H7 (cell line): Measurements from ENCODE around the gene MT1A. TPM values are rescaled to one million over a fixed set of nuclear protein-coding genes. Genes with fewer than 3 reads are reported as not detected.
A peak's percentile ranks its signal among the peaks of the same experiment; 100 is the strongest.

Source experiments
- DNase-seq: peaks from one replicate; pipeline ENCODE4 v3.0.0; 2012
- H3K27me3 ChIP-seq: 2 replicates; pipeline ENCODE4 v1.6.0; 2011; ENCODE audit warnings: mild to moderate bottlenecking, low read length; ENCODE audit not compliant: control insufficient read depth, insufficient read depth
- H3K36me3 ChIP-seq: replicated peaks from 2 replicates; pipeline ENCODE4 v1.5.1; 2011; ENCODE audit warnings: low read length; ENCODE audit not compliant: control insufficient read depth, insufficient read depth
- H3K4me3 ChIP-seq: 2 replicates; pipeline ENCODE4 v1.5.1; 2011; ENCODE audit warnings: low read depth, mild to moderate bottlenecking, control low read depth, low read length, moderate library complexity; ENCODE audit not compliant: insufficient read depth
- total RNA-seq: library from RNA; depleted of rRNA; stranded (reverse); fragments of >200 nt; shearing (Covaris generic); gene quantifications from 2 replicates; pipeline ENCODE4 v1.2.3, GENCODE V29; 2014

The MT1A gene
- total RNA-seq, 1 experiment from 2014 or later, result 1.1 TPM

DNA sequence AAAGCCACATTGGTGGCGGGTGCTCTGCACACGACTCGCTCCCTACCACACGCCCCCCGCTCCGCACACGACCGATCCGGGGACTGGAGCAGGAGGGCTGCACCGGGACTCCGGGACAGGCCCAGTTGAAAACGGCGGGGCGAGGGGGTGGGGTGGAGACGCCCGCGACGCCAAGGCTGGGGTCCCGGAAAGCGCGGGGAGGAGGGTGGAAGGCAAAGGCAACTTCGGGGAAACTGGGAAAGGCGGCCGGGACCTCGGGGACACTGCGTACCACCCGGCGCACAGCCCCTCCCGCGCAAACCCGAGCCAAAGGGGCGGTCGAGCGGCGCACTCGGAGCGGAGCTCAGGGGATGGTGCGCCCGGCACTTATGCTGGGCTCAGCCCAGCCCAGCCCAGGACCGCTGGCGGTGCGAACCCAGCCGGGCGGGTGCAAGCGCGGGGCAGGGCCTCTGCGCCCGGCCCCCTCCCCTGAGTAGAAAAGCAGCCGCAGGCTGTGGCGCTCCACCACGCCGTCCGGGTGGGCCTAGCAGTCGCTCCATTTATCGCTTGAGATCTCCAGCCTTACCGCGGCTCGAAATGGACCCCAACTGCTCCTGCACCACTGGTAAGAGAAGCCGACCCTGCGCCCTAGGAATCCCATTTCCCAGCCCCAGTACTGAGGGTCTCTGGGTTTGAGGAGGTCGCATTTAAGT lies 6.2 kb upstream of the MT1A start, which contains the start of gene MT1M:
Gene MT1M, plus strand, starts transcription at position 504 of the 692 bp plus-strand sequence. Its CDS starts 73 bp downstream, at position 577.
- peak; percentile 83 for DNase-seq

DNA sequence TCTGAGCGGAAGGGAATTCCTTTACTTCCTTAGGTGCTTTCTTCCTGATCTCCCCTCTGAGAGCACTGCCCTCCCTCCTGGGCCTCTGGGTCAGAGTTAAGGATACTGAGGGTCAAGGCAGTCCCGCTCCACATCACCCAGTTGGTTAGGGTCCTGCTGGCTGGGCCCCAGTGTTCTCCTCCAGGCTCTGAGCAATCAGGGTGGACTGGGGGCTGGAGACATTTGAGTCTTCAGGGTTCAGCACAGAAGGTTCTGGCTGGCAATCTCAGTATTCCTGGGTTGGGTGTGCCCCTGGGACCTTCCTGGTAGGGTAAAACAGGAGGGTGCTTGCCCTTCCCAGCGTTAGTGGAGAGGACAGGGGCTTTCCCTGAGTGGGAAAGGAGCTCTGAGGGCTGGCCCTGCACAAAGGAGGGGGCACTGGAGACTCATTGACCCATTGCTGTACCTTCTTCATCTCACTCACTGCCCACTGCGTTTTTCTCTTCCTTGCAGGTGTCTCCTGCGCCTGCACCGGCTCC lies 5.6 kb upstream of the MT1A start:
- DNase-seq, result no peak
- Histone ChIP-seq H3K36me3 (no peaks in the 10 kb centered on the region), H3K27me3 (peaks cover 99% of the 10 kb centered on the region), H3K4me3 (peak overlapping the region; percentile 39; the same call in 1 of the 2 replicates)

More for the DNA sequence above, 6.2 kb upstream of the MT1A start, which contains the start of gene MT1M:
- no peaks in the 10 kb centered on the region for H3K36me3 ChIP-seq
- peak within 1 kb of the TSS; percentile 39 for H3K4me3 ChIP-seq
- peaks cover 95% of the 10 kb centered on the region for H3K27me3 ChIP-seq

DNA sequence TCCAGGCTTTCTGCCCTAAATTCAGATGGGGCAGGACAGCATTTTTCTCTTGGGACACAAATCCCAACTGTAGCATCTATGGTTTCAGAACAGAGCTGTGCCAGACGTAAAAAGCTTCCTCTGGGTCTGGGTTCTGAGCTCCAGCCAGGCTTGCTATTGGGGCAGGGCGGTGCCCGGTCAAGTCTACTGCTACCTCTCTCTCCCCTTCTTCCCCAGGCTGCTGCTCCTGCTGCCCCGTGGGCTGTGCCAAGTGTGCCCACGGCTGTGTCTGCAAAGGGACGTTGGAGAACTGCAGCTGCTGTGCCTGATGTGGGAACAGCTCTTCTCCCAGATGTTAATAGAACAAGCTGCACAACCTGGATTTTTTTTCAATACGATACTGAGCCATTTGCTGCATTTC lies 4.9 kb upstream of the MT1A start:
- Histone ChIP-seq H3K27me3 (peaks cover 100% of the 10 kb centered on the region), H3K36me3 (no peaks in the 10 kb centered on the region), H3K4me3 (no peak overlapping the region)
- DNase-seq, result no peak

DNA sequence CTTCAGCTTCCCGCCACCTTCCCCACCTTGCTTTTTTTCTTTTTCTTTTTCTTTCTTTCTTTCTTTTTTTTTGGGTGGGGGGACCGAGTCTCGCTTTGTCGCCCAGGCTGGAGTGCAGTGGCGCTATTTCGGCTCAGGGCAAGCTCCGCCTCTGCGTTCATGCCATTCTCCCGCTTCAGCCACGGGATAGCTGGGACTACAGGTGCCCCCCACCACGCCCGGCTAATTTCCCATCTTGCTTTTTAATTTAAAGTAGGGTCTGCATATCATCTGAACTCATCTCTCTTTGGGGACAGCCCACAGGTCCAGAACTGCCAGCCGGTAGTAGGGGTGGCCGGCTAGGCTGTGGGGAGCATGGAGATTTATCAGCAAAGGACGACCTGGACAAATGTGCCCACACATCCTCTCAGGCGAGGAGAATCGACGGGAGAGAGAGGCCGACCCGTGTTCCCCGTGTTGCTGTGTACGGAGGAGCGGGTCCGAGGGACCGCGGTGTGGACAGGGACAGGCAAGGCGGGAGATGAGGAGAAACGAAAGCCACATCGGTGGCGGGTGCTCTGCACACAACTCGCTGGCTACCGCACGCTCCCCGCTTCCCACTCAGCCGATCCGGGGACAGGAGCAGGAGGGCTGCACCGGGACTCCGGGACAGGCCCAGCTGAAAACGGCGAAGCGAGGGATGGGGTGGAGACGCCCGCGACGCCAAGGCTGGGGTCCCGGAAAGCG lies 3.6 kb upstream of the MT1A start:
- DNase-seq, result peak; percentile 62
- Histone ChIP-seq H3K27me3 (peaks cover 100% of the 10 kb centered on the region), H3K4me3 (peak overlapping the region; percentile 22; the same call in 1 of the 2 replicates), H3K36me3 (no peaks in the 10 kb centered on the region)

DNA sequence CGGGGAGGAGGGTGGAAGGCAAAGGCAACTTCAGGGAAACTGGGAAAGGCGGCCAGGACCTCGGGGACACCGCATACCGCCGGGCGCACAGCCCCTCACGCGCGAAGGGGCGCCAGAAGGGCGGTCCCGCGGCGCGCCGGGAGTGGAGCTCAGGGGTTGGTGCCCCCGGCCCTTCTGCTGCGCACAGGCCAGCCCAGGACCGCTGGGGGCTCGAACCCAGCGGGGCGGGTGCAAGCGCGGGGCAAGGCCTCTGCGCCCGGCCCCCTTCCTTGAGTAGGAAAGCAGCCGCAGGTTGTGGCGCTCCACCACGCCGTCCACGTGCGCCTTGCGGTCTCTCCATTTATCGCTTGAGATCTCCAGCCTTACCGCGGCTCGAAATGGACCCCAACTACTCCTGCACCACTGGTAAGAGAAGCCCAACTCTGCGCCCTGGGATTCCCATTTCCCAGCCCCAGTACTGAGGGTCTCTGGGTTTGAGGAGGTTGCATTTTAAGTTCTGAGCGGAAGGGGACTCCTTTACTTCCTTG lies 3.0 kb upstream of the MT1A start:
- peaks cover 99% of the 10 kb centered on the region for H3K27me3 ChIP-seq
- H3K36me3 ChIP-seq, result no peaks in the 10 kb centered on the region
- DNase-seq, result peak; percentile 75
- H3K4me3 ChIP-seq, result peak overlapping the region; percentile 22; the same call in 1 of the 2 replicates

DNA sequence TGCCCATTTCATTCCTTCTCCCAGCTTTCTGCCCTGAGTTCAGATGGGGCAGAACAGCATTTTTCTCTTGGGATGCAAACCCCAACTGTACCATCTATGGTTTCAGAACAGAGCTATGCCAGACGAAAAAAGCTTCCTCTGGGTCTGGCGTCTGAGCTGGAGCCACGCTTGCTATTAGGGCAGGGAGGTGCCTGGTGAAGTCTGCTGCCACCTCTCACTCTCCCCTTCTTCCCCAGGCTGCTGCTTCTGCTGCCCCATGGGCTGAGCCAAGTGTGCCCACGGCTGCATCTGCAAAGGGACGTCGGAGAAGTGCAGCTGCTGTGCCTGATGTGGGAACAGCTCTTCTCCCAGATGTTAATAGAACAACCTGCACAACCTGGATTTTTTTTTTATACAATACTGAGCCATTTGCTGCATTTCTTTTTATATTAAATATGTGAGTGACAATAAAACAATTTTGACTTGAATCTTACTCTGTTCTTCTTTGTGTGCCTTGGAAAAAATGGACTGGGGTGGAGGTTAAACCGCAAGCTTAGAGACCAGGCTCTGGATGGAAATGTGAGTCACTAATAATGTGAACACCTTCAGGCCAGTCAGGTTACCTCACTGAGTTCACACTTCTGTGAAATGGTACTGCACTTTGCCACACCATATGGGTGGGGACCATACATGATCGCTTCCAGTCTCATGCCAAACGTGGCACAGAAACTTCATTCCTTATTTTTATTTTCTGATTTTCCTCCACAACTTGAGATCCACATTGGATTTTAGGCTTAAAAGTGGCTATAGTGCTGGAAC lies 1.7 kb upstream of the MT1A start:
- Histone ChIP-seq H3K36me3 (no peaks in the 10 kb centered on the region), H3K4me3 (no peak overlapping the region), H3K27me3 (peaks cover 99% of the 10 kb centered on the region)
- DNase-seq, result no peak

DNA sequence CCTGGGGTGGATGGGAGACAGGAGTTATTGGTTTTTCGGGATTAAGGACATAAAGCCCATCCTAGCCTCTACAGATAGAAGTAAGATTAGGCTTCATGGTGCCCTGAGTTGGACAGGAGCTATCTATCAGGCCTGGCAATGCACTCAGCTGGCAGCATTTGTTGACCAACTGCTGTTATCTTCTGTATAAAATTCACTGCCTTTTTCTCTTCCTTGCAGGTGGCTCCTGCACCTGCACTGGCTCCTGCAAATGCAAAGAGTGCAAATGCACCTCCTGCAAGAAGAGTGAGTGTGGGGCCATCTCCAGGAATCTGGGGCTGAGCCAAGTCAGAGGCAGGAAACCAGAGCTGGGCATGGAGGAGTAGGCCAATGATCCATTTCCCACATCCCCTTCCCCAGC lies 579 bp downstream of the MT1A start:
- no peaks in the 10 kb centered on the region for H3K36me3 ChIP-seq
- DNase-seq, result no peak
- peaks cover 99% of the 10 kb centered on the region for H3K27me3 ChIP-seq
- H3K4me3 ChIP-seq, result no peak overlapping the region

DNA sequence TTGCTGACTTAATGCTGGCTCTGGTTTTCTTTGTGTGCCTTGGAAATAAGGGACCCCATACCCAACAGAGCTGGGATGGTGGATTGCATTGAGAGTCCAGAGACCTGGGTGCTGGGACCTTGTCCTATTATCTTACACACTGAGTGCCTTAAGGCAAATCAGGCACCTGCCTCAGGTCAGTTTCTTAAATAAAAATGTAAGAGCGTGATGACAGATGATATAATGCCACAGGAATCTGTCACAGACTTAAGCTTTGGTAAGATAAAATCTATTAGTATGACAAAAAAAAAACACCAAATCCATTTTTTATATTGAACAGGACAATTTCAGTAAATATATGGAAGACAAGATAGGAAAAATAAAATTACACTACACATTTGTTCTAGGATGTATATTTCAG lies 1.6 kb downstream of the MT1A start:
- no peak overlapping the region for H3K4me3 ChIP-seq
- peaks cover 99% of the 10 kb centered on the region for H3K27me3 ChIP-seq
- DNase-seq, result no peak
- H3K36me3 ChIP-seq, result no peaks in the 10 kb centered on the region

DNA sequence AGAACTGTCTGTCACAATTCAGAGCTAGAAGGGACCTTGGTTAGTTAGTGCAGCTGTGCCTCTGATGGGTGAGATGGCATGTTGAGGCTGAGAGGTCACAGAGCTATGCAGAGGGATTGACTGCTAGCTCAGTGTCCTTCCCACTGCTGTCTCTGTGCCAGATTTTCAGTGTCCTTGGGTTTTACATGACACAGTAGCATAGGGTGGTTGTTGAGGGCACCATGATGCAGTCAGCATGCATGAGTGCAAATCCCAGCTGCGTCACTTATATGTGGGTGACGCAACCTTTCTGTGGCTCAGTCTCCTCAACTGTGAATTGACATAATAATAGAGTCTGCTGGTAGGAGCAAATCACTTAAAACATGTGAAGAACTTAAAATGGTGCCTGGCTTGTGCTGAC lies 2.7 kb downstream of the MT1A start:
- Histone ChIP-seq H3K27me3 (peaks cover 99% of the 10 kb centered on the region), H3K36me3 (no peaks in the 10 kb centered on the region), H3K4me3 (no peak overlapping the region)
- no peak for DNase-seq

DNA sequence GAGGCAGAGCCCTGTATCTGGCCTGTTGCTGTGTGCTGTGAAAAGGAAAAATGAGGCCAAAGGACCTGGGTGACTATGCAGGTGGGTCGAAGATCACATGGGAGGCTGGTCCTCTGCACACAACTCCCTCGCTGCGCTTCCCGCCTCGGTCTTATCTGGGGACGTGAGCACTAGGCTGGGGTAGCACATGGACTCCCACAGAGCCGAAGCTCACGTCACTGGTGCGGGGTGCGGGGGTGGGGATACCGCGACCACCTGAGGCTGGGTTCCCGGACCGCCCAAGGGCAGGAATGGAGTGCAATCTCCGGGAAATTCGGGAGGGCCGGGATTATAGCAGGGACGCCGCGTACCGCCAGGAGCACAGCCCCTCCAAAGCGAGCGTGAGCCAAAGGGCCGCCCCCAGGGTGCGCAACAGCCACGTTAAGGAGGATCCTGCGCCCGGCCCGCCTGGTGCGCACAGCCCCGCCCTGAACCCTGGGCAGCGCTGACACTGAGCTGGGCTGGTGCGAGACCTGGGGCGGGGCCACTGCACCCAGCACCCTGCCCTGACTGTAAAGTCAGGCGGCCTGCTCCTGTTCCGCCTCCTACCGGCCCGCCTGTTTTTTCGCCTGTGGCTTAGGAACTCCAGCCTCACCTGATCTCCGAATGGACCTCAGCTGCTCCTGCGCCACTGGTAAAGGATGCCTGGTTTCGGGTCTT lies 4.8 kb downstream of the MT1A start:
- Histone ChIP-seq H3K4me3 (peak overlapping the region; percentile 45), H3K36me3 (no peaks in the 10 kb centered on the region), H3K27me3 (peaks cover 97% of the 10 kb centered on the region)
- DNase-seq, result peak; percentile 85

DNA sequence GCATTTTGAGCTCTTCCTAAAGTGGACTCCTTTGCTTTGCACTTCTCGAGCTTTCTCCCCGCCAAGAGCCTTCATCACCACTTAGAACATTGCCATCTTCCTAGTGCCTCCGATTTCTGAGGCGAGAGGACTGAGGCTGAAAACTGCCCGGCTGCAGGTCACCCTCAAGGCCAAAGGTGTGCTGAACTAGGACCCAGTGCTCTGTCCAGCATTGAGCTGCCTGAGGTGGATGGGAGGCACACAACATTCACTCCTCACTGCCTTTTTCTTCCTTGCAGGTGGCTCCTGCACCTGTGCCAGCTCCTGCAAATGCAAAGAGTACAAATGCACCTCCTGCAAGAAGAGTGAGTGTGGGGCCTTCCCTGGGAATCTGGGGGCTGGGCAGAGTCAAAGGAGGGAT lies 5.4 kb downstream of the MT1A start:
- peaks cover 97% of the 10 kb centered on the region for H3K27me3 ChIP-seq
- DNase-seq, result no peak
- no peaks in the 10 kb centered on the region for H3K36me3 ChIP-seq
- peak overlapping the region; percentile 45; the same call in 1 of the 2 replicates for H3K4me3 ChIP-seq

DNA sequence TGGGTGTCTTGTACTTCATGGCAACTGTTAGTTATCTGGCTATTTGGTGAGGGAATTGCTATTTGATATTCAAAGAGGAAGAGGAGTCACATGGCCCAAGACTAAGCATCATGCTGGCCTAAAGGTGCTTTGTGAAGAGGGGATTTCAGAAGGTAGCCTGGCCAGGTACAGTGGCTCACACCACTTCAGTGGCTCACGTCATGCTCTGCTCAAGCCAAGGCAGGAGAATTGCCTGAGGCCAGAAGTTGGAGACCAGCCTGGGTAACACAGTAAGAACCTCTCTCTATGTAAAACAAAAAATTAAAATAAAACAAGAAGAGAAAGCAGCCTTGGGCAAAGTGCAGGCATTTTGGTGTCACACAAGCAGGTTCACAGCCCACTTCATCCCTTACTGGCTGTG lies 6.8 kb downstream of the MT1A start:
- Histone ChIP-seq H3K27me3 (peaks cover 89% of the 10 kb centered on the region), H3K4me3 (no peak overlapping the region), H3K36me3 (no peaks in the 10 kb centered on the region)
- no peak for DNase-seq

DNA sequence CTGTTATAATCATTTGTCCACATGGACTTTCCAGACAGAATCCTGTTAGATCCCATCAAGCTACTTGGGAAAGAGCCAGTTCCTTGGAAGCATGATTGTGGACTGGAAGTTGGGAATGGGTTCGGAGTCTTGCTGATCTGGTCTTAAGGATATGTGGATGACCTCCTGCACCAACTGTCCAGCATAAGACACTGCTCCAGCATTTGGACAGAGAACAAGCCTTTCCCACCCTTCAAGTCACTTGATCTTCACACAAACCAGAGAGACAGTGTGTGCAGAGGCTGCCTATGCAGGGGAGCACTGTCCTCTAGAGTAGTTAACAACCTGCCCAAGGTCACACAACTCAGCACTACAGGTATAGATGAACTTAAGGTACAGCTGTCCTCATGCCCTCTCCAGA lies 7.4 kb downstream of the MT1A start:
- peaks cover 83% of the 10 kb centered on the region for H3K27me3 ChIP-seq
- no peak for DNase-seq
- H3K36me3 ChIP-seq, result no peaks in the 10 kb centered on the region
- H3K4me3 ChIP-seq, result no peak overlapping the region
